ENCODE data around the gene NALCN.

GRCh38 chr13:101211261-101211660 is 205.0 kb downstream of the NALCN start:
- no peak for TF ChIP-seq EZH2phosphoT487 (IDR thresholded peaks at IDR 0.05; ENCODE audit: low read depth)
- no peak for TF ChIP-seq CTCF (IDR thresholded peaks at IDR 0.05; ENCODE audit: low read depth, low read length)

All from OCI-LY3 (cell line).